ENCODE measurements around the gene HIVEP2. TPM values are rescaled to one million over a fixed set of nuclear protein-coding genes. Genes with fewer than 3 reads are reported as not detected.

HIVEP2 gene
- total and polyA plus RNA-seq, 2 of the 4 experiments (the other 2 are of a cell fraction), result 4.3 to 11.3 TPM

- Histone ChIP-seq H2BK20ac (ENCODE audit: low read depth, low read length) (no peak overlapping the region), H3K9me1 (ENCODE audit: insufficient read depth, low read length) (no peaks in the 10 kb centered on the region), H3K36me3 (ENCODE audit: control insufficient read depth, insufficient read depth, low read length) (no peaks in the 10 kb centered on the region), H2AFZ (replicated peaks; ENCODE audit: low read length, poor library complexity) (no peak overlapping the region), H3K9me3 (ENCODE audit: control insufficient read depth, insufficient read depth, low read length) (no peaks in the 10 kb centered on the region), H3K4me3 (ENCODE audit: insufficient read depth, low read depth, low read length) (no peak overlapping the region), H2AK5ac (ENCODE audit: low read depth, low read length) (no peak overlapping the region), H2BK5ac (ENCODE audit: low read depth, low read length, poor library complexity, severe bottlenecking) (no peak overlapping the region), H2BK15ac (ENCODE audit: low read depth, low read length) (no peak overlapping the region), H3K9ac (ENCODE audit: low read depth, low read length) (no peak overlapping the region), H3K27ac (ENCODE audit: insufficient read depth, low read length) (no peak overlapping the region), H3K4ac (ENCODE audit: low read depth, low read length) (no peak overlapping the region), H2AK9ac (replicated peaks; ENCODE audit: low read depth, low read length, poor library complexity) (no peak overlapping the region), H4K91ac (ENCODE audit: insufficient read depth, low read depth, low read length) (no peak overlapping the region), H3K79me1 (ENCODE audit: low read depth in 1 of 2, low read length in 2 of 2) (no peaks in the 10 kb centered on the region), H3K4me1 (ENCODE audit: control insufficient read depth, insufficient read depth, low read length) (no peaks in the 10 kb centered on the region), H3K4me2 (ENCODE audit: low read depth, low read length) (no peak overlapping the region), H3K18ac (ENCODE audit: low read depth, low read length) (no peak overlapping the region), H3K56ac (ENCODE audit: extremely low read depth, insufficient read depth, low read length) (no peak overlapping the region), H3K27me3 (ENCODE audit: control insufficient read depth, insufficient read depth, low read length) (no peaks in the 10 kb centered on the region; the same call in 1 of the 2 replicates), H2BK120ac (ENCODE audit: low read depth, low read length) (no peak overlapping the region), H3K14ac (replicated peaks; ENCODE audit: low read depth, low read length) (no peak overlapping the region), H3K23ac (ENCODE audit: low read depth, low read length) (no peak overlapping the region), H4K20me1 (ENCODE audit: insufficient read depth, low read length) (no peaks in the 10 kb centered on the region), H4K8ac (ENCODE audit: low read depth in 2 of 2, low read length in 2 of 2) (no peak overlapping the region), H4K5ac (ENCODE audit: low read depth, low read length) (no peak overlapping the region)
- WGBS, 2 experiments (ENCODE audit: extremely low coverage in 2 of 2, insufficient read length in 1 of 2), result no CpG with 5 or more reads among the region's 2 CpGs
- no TSS peak for BruUV-seq (replicated peaks)
- DNase-seq, result no peak
- in situ Hi-C loops (cut with MboI; ENCODE audit: low sequenced_read_pairs) (no loop called here), intact Hi-C loops (cut with micrococcal nuclease) (no loop called here), dilution Hi-C loops (cut with HindIII; ENCODE audit: low sequenced_read_pairs, unreplicated experiment) (no loop called here)
- TF ChIP-seq MAZ (IDR thresholded peaks at IDR 0.05; ENCODE audit: borderline replicate concordance, low read depth, low read length) (no peak), CTCF (conservative IDR thresholded peaks at IDR 0.05; ENCODE audit: low read depth, low read length) (no peak), CHD1 (IDR thresholded peaks at IDR 0.05; ENCODE audit: low read depth, low read length) (no peak), NFE2L2 (IDR thresholded peaks at IDR 0.05; ENCODE audit: low read depth, low read length) (no peak), RAD21 (IDR thresholded peaks at IDR 0.05; ENCODE audit: low read length) (no peak)
- no peak for ATAC-seq (ENCODE audit: low read depth)
- CTCF ChIA-PET, result interaction anchor here (0.6 to 0.9 kb wide), 2 partner anchors 14 to 1098 kb away, joined by 3 read pairs; no protein-coding TSS in a partner anchor
- POLR2A ChIA-PET (ENCODE audit: unreplicated experiment), result no interaction called here
Observed at GRCh38 chr6:142707255-142707654, 237.7 kb downstream of the HIVEP2 start.
